ENCODE results near the gene RPL41.

DNA sequence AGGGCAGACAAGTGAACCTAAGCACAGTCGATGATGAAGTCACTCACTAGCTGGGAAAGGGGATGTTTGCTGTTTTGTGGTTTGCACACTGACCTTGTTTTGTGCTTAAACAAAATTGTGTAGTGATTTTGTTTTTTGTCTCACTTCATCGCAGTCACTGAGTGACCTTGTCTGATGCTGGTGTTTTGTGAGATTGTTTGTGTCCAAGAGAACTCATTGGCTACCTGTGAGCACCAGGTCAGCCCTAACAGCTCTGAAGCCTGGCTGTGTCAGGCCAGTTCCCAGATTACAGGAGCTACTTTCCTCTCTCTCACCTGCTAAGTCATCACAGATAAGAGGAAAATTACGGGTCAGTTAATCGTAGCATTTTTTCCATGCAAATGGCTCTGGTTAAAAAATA, 7.7 kb downstream of the RPL41 start:
- no peak for TF ChIP-seq ZBTB7A (IDR thresholded peaks at IDR 0.05; ENCODE audit: low read depth)
- TF ChIP-seq YY1 (IDR thresholded peaks at IDR 0.05; ENCODE audit: low read depth): no peak
- no peak for TF ChIP-seq TEAD4 (IDR thresholded peaks at IDR 0.05)
- TF ChIP-seq NFIC (IDR thresholded peaks at IDR 0.05): no peak
- TF ChIP-seq, protein P1, sequence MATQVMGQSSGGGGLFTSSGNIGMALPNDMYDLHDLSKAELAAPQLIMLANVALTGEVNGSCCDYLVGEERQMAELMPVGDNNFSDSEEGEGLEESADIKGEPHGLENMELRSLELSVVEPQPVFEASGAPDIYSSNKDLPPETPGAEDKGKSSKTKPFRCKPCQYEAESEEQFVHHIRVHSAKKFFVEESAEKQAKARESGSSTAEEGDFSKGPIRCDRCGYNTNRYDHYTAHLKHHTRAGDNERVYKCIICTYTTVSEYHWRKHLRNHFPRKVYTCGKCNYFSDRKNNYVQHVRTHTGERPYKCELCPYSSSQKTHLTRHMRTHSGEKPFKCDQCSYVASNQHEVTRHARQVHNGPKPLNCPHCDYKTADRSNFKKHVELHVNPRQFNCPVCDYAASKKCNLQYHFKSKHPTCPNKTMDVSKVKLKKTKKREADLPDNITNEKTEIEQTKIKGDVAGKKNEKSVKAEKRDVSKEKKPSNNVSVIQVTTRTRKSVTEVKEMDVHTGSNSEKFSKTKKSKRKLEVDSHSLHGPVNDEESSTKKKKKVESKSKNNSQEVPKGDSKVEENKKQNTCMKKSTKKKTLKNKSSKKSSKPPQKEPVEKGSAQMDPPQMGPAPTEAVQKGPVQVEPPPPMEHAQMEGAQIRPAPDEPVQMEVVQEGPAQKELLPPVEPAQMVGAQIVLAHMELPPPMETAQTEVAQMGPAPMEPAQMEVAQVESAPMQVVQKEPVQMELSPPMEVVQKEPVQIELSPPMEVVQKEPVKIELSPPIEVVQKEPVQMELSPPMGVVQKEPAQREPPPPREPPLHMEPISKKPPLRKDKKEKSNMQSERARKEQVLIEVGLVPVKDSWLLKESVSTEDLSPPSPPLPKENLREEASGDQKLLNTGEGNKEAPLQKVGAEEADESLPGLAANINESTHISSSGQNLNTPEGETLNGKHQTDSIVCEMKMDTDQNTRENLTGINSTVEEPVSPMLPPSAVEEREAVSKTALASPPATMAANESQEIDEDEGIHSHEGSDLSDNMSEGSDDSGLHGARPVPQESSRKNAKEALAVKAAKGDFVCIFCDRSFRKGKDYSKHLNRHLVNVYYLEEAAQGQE (IDR thresholded peaks at IDR 0.05; ENCODE audit: low read depth): no peak
- TF ChIP-seq FOXM1 (IDR thresholded peaks at IDR 0.05; ENCODE audit: borderline replicate concordance, low read depth): no peak
- TF ChIP-seq TAF1 (IDR thresholded peaks at IDR 0.05; ENCODE audit: low read depth): no peak
- TF ChIP-seq CREB1 (IDR thresholded peaks at IDR 0.05; ENCODE audit: low read depth): no peak
- no peak for TF ChIP-seq MAX (IDR thresholded peaks at IDR 0.05)
- TF ChIP-seq EP300 (IDR thresholded peaks at IDR 0.05; ENCODE audit: borderline replicate concordance): no peak
- no peak for TF ChIP-seq CEBPB (IDR thresholded peaks at IDR 0.05)
